WTC11 (cell line): ENCODE results near the gene LSM12. TPM values are rescaled to one million over a fixed set of nuclear protein-coding genes. Genes with fewer than 3 reads are reported as not detected.

Experiments
- ATAC-seq: fragments of 200-7000 bp; cut with Tn5 transposase; 2 replicates; pipeline ENCODE4 v1.10.0; 2021; ENCODE audit warnings: mild to moderate bottlenecking, moderate library complexity
- CTCF ChIA-PET: fragments of 300-600 bp; sonication (Branson Sonifier 250); formaldehyde crosslinking; loops from one replicate; lab custom pipeline; 2021; ENCODE audit warnings: antibody characterized with exemption; lab: Charles Lee
- POLR2A ChIA-PET: fragments of 350-600 bp; sonication (Branson Sonifier 250); formaldehyde crosslinking; loops from one replicate; lab custom pipeline; 2021; ENCODE audit warnings: antibody characterized with exemption; lab: Charles Lee
- DNase-seq: peaks from one replicate; pipeline ENCODE4 v3.0.0; 2021; ENCODE audit warnings: low spot score
- H3K27ac Mint-ChIP-seq: 2 replicates; pipeline ENCODE4 v1.8.0; 2021; ENCODE audit warnings: mixed read lengths
- H3K27me3 Mint-ChIP-seq: 2 replicates; pipeline ENCODE4 v1.8.0; 2021; ENCODE audit warnings: low read depth, mild to moderate bottlenecking, moderate library complexity, mixed read lengths
- H3K36me3 Mint-ChIP-seq: 2 replicates; pipeline ENCODE4 v1.8.0; 2021; ENCODE audit warnings: mixed read lengths
- H3K4me1 Mint-ChIP-seq: 2 replicates; pipeline ENCODE4 v1.8.0; 2022; ENCODE audit warnings: mixed read lengths
- H3K4me3 Mint-ChIP-seq: 2 replicates; pipeline ENCODE4 v1.8.0; 2021; ENCODE audit warnings: mild to moderate bottlenecking, moderate library complexity, mixed read lengths
- H3K9me3 Mint-ChIP-seq: 2 replicates; pipeline ENCODE4 v1.8.0; 2021; ENCODE audit warnings: mixed read lengths
- CBFB ChIP-seq: sonication (generic); formaldehyde crosslinking; IDR thresholded peaks from 2 replicates; pipeline ENCODE4 v1.8.1; 2022; ENCODE audit warnings: mild to moderate bottlenecking, low read depth, missing genetic modification reagents
- ESRRA ChIP-seq: sonication (generic); formaldehyde crosslinking; IDR thresholded peaks from 2 replicates; pipeline ENCODE4 v1.8.1; 2022; ENCODE audit warnings: mild to moderate bottlenecking, missing genetic modification reagents, borderline replicate concordance
- FOXP1 ChIP-seq: sonication (generic); formaldehyde crosslinking; IDR thresholded peaks from 2 replicates; pipeline ENCODE4 v1.8.0; 2022; ENCODE audit warnings: missing genetic modification reagents, mild to moderate bottlenecking, moderate library complexity, borderline replicate concordance
- JUN ChIP-seq: sonication (generic); formaldehyde crosslinking; IDR thresholded peaks from 2 replicates; pipeline ENCODE4 v1.8.0; 2023; ENCODE audit warnings: mild to moderate bottlenecking, missing genetic modification reagents
- NFYB ChIP-seq: sonication (generic); formaldehyde crosslinking; conservative IDR thresholded peaks from 2 replicates; pipeline ENCODE4 v1.8.0; 2022; ENCODE audit warnings: low read depth, missing genetic modification reagents
- OVOL2 ChIP-seq: fragments of 250-450 bp; sonication (Bioruptor Pico); IDR thresholded peaks from 2 replicates; pipeline ENCODE4 v1.9.0; 2021; ENCODE audit warnings: mild to moderate bottlenecking, borderline replicate concordance
- SMAD3 ChIP-seq: sonication (generic); formaldehyde crosslinking; IDR thresholded peaks from 2 replicates; pipeline ENCODE4 v1.8.0; 2022; ENCODE audit warnings: missing genetic modification reagents, mild to moderate bottlenecking, borderline replicate concordance
- SP1 ChIP-seq: sonication (generic); formaldehyde crosslinking; conservative IDR thresholded peaks from 2 replicates; pipeline ENCODE4 v1.8.1; 2022; ENCODE audit warnings: missing genetic modification reagents
- TEAD4 ChIP-seq: sonication (generic); formaldehyde crosslinking; IDR thresholded peaks from 2 replicates; pipeline ENCODE4 v1.8.0; 2022; ENCODE audit warnings: mild to moderate bottlenecking, missing genetic modification reagents
- TP53 ChIP-seq: sonication (generic); formaldehyde crosslinking; IDR thresholded peaks from 2 replicates; pipeline ENCODE4 v1.8.1; 2023; ENCODE audit warnings: mild to moderate bottlenecking, missing genetic modification reagents
- ZNF423 ChIP-seq: fragments of 250-450 bp; sonication (Bioruptor Pico); IDR thresholded peaks from 2 replicates; pipeline ENCODE4 v2.1.2; 2022; ENCODE audit warnings: mild to moderate bottlenecking, moderate library complexity
- total RNA-seq: library from RNA; stranded (reverse); gene quantifications from 3 replicates; pipeline ENCODE4 v1.2.3, GENCODE V29; 2021
- TF ChIP-seq, protein P1 (sequence below): fragments of 200-600 bp; IDR thresholded peaks from 2 replicates; pipeline ENCODE4 v1.8.0; 2022; ENCODE audit warnings: antibody characterized with exemption
- TF ChIP-seq, protein P2 (sequence below): sonication (generic); formaldehyde crosslinking; IDR thresholded peaks from 2 replicates; pipeline ENCODE4 v1.8.0; 2022; ENCODE audit warnings: mild to moderate bottlenecking, missing genetic modification reagents
- TF ChIP-seq, protein P3 (sequence below): sonication (generic); formaldehyde crosslinking; IDR thresholded peaks from 2 replicates; pipeline ENCODE4 v1.8.1; 2022; ENCODE audit warnings: mild to moderate bottlenecking, missing genetic modification reagents, moderate library complexity, borderline replicate concordance
- TF ChIP-seq, protein P4 (sequence below): fragments of 250-450 bp; sonication (Bioruptor Pico); IDR thresholded peaks from 2 replicates; pipeline ENCODE4 v1.9.0; 2021; ENCODE audit warnings: mild to moderate bottlenecking

LSM12 gene
- total RNA-seq, 1 experiment from 2014 or later, result 102 TPM

DNA sequence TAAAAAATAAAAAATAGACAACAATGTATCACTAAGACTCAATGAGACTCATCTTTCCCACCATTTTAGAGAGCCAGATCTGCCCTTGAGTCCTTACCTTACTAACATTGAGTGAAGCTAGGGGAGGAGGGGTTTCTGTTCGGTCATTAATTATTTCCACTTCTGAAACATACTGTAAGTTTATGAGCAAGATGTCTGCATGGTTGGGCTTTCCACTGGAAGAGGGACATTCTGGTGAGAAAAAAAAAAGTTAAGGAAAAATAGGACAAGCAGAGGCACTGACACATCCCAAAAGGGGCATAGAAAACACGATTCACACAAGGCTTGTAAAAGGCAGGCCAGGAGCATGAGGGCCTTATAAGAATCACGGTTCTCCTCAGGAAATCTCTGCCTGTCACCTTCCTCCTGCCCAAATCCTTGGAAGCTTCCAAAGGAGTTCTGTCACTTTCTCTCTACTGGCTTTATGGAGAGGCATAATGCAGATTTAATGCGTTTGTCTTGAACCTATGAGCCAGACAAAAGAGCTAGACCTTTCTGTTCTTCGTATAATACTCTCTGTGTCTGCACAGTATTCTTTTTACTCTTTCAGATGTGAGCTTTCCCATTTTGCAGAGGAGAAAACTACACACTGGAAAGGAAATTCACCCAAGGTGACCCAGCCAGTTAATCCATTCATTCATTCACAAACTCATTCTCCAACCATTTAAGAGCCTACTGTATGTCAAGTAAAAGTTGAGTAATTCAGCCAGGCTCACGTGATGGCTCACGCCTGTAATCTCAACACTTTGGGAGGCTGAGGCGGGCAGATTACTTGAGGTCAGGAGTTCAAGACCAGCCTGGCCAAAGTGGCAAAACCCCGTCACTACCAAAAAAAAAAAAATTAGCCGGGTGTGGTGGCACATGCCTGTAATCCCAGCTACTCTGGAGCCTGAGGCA, 2.5 kb downstream of the LSM12 start:
- peaks cover 46% of the 10 kb centered on the region for H3K36me3 Mint-ChIP-seq
- POLR2A ChIA-PET, result no interaction called here
- peak overlapping the region; percentile 36 for H3K4me3 Mint-ChIP-seq
- DNase-seq, result no peak
- no peak for ATAC-seq
- no peaks in the 10 kb centered on the region for H3K27me3 Mint-ChIP-seq
- peaks cover 34% of the 10 kb centered on the region for H3K4me1 Mint-ChIP-seq
- peak overlapping the region; percentile 87 for H3K27ac Mint-ChIP-seq
- TF ChIP-seq, protein P1, sequence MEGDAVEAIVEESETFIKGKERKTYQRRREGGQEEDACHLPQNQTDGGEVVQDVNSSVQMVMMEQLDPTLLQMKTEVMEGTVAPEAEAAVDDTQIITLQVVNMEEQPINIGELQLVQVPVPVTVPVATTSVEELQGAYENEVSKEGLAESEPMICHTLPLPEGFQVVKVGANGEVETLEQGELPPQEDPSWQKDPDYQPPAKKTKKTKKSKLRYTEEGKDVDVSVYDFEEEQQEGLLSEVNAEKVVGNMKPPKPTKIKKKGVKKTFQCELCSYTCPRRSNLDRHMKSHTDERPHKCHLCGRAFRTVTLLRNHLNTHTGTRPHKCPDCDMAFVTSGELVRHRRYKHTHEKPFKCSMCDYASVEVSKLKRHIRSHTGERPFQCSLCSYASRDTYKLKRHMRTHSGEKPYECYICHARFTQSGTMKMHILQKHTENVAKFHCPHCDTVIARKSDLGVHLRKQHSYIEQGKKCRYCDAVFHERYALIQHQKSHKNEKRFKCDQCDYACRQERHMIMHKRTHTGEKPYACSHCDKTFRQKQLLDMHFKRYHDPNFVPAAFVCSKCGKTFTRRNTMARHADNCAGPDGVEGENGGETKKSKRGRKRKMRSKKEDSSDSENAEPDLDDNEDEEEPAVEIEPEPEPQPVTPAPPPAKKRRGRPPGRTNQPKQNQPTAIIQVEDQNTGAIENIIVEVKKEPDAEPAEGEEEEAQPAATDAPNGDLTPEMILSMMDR, result no peak
- TF ChIP-seq, protein P2, sequence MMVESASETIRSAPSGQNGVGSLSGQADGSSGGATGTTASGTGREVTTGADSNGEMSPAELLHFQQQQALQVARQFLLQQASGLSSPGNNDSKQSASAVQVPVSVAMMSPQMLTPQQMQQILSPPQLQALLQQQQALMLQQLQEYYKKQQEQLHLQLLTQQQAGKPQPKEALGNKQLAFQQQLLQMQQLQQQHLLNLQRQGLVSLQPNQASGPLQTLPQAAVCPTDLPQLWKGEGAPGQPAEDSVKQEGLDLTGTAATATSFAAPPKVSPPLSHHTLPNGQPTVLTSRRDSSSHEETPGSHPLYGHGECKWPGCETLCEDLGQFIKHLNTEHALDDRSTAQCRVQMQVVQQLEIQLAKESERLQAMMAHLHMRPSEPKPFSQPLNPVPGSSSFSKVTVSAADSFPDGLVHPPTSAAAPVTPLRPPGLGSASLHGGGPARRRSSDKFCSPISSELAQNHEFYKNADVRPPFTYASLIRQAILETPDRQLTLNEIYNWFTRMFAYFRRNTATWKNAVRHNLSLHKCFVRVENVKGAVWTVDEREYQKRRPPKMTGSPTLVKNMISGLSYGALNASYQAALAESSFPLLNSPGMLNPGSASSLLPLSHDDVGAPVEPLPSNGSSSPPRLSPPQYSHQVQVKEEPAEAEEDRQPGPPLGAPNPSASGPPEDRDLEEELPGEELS (CRISPR knock-in tag), result no peak
- no peak for TF ChIP-seq CBFB (CRISPR knock-in tag)
- TF ChIP-seq, protein P3, sequence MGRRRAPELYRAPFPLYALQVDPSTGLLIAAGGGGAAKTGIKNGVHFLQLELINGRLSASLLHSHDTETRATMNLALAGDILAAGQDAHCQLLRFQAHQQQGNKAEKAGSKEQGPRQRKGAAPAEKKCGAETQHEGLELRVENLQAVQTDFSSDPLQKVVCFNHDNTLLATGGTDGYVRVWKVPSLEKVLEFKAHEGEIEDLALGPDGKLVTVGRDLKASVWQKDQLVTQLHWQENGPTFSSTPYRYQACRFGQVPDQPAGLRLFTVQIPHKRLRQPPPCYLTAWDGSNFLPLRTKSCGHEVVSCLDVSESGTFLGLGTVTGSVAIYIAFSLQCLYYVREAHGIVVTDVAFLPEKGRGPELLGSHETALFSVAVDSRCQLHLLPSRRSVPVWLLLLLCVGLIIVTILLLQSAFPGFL, result no peak
- TF ChIP-seq TEAD4 (CRISPR knock-in tag), result no peak
- no peak for TF ChIP-seq OVOL2 (CRISPR knock-in tag)
- H3K9me3 Mint-ChIP-seq, result no peaks in the 10 kb centered on the region
- CTCF ChIA-PET, result interaction anchor here (0.9 to 3.6 kb wide), 2 partner anchors 52 to 154 kb away, joined by 4 to 11 read pairs; no protein-coding TSS in a partner anchor

DNA sequence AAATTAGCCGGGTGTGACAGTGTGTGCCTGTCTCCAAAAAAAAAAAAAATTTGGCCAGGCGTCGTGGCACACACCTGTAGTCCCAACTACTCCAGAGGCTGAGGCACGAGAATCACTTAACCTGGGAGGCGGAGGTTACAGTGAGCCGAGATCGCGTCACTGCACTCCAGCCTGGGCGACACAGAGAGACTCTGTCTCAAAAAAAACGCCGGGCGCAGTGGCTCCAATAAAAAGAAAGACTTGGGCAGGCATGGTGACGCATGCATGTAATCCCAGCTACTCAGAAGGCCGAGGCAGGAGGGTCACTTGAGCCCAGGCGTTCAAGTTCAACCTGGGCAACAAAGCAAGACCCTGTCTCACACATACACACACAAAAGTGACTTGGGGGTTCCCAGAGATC, 3.6 kb downstream of the LSM12 start:
- H3K4me3 Mint-ChIP-seq, result no peak overlapping the region
- H3K9me3 Mint-ChIP-seq, result no peaks in the 10 kb centered on the region
- ATAC-seq (no peak), DNase-seq (no peak)
- no peak overlapping the region for H3K27ac Mint-ChIP-seq
- ChIA-PET POLR2A (no interaction called here), CTCF (interaction anchor here (0.6 to 3.6 kb wide), 3 partner anchors 35 to 153 kb away, joined by 4 to 11 read pairs (median 5); no protein-coding TSS in a partner anchor)
- H3K4me1 Mint-ChIP-seq, result peaks cover 32% of the 10 kb centered on the region
- peaks cover 55% of the 10 kb centered on the region for H3K36me3 Mint-ChIP-seq
- H3K27me3 Mint-ChIP-seq, result no peaks in the 10 kb centered on the region
- TF ChIP-seq SP1 (CRISPR knock-in tag), result no peak
- TF ChIP-seq NFYB (CRISPR knock-in tag), result no peak
- no peak for TF ChIP-seq OVOL2 (CRISPR knock-in tag)
- no peak for TF ChIP-seq TP53
- TF ChIP-seq ESRRA, result no peak
- TF ChIP-seq SMAD3 (CRISPR knock-in tag), result no peak
- TF ChIP-seq FOXP1 (CRISPR knock-in tag), result no peak
- no peak for TF ChIP-seq ZNF423 (CRISPR knock-in tag)
- TF ChIP-seq, protein P4, sequence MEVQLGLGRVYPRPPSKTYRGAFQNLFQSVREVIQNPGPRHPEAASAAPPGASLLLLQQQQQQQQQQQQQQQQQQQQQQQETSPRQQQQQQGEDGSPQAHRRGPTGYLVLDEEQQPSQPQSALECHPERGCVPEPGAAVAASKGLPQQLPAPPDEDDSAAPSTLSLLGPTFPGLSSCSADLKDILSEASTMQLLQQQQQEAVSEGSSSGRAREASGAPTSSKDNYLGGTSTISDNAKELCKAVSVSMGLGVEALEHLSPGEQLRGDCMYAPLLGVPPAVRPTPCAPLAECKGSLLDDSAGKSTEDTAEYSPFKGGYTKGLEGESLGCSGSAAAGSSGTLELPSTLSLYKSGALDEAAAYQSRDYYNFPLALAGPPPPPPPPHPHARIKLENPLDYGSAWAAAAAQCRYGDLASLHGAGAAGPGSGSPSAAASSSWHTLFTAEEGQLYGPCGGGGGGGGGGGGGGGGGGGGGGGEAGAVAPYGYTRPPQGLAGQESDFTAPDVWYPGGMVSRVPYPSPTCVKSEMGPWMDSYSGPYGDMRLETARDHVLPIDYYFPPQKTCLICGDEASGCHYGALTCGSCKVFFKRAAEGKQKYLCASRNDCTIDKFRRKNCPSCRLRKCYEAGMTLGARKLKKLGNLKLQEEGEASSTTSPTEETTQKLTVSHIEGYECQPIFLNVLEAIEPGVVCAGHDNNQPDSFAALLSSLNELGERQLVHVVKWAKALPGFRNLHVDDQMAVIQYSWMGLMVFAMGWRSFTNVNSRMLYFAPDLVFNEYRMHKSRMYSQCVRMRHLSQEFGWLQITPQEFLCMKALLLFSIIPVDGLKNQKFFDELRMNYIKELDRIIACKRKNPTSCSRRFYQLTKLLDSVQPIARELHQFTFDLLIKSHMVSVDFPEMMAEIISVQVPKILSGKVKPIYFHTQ, result no peak
- no peak for TF ChIP-seq JUN
